COLO668 (cell line): Measurements from ENCODE around the gene TRIP13.
"Not testable (repeated sequence)": the region's sequence is repeated elsewhere in the genome, so short reads cannot be mapped to it uniquely, and the experiment has no call there.

Experiments
- DNase-seq: peaks from one replicate; lab custom pipeline; 2025; ENCODE audit not compliant: unreplicated experiment; lab: John Stamatoyannopoulos, UW

Gene TRIP13, protein sequence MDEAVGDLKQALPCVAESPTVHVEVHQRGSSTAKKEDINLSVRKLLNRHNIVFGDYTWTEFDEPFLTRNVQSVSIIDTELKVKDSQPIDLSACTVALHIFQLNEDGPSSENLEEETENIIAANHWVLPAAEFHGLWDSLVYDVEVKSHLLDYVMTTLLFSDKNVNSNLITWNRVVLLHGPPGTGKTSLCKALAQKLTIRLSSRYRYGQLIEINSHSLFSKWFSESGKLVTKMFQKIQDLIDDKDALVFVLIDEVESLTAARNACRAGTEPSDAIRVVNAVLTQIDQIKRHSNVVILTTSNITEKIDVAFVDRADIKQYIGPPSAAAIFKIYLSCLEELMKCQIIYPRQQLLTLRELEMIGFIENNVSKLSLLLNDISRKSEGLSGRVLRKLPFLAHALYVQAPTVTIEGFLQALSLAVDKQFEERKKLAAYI

DNA sequence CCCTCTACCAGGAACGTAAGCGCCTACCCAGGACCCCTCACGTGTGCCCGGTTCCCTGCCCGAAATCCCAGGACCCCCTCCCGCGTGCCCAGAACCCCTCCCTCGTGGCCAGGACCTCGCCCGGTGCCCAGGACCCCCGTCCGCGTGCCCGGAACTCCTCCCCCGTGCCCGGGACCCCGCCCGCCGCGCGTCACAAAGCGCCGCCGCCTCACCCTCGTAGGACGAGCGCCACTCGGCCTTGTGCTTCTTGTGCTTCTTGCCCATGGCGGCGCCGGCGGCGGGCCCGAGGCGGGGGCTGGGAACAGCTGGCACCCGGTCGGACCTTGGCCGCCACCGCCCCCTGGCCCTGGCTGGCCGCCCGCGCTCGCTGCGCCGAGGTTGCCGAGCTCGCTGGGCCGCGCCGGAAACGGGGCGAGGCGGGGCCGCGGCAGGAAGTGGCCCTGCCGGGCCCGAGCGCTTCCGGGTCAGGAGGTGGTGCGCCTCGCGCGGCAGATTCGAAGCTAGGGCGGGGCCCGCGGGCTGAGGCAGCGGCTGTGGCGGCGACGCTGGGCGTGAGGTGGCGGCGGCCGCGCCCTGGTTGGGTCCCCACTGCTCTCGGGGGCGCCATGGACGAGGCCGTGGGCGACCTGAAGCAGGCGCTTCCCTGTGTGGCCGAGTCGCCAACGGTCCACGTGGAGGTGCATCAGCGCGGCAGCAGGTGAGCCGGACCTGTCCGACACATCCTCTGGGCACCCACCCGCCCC lies at the start of gene TRIP13, which contains the start of gene BRD9:
Gene TRIP13 (plus strand): TSS at position 491 of the 743 bp plus-strand sequence. CDS start 115 bp downstream, at position 606.
Gene BRD9 (minus strand): TSS at position 408 of the 743 bp plus-strand sequence. CDS start 144 bp downstream, at position 264.
- DNase-seq = peak; percentile 97

DNA sequence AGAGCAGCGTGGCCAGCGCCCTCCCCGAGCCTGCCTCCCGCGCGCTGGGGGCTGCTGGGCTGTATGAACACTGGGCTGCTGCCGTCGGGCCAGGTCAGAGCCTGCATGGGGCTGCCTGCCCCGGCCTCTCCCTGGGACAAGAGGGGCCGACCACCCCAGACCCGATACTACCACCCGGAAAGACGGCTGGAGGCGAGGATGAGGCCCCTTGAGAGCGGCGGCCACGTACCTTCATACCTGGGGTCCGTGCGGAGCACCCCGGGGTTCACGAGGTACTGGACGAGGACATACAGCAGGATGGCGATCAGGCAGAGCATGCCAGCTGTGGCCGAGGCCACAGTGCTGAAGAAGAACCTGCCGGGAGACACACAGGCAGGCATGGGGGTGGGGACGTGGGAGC lies 49.3 kb upstream of the TRIP13 start:
- DNase-seq = not testable (repeated sequence)

DNA sequence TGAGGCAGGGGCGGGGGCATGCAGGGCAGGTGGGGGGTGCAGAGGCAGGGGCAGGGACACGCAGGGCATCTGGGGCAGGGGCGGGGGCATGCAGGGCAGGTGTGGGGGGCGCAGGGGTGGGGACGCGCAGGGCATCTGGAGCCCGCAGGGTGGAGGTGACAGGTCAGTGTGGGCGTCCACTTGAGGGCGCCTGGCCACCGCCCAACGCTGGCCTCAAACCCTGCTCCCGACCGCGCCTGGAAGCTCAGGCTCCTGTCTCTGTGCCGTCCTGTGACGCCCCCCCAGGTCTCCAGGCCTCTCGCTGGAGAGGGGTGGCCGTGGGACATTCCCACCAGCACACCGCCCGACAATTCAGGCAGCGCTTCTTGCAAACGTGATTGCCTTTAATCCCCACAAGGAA lies 48.8 kb upstream of the TRIP13 start:
- DNase-seq = not testable (repeated sequence)

DNA sequence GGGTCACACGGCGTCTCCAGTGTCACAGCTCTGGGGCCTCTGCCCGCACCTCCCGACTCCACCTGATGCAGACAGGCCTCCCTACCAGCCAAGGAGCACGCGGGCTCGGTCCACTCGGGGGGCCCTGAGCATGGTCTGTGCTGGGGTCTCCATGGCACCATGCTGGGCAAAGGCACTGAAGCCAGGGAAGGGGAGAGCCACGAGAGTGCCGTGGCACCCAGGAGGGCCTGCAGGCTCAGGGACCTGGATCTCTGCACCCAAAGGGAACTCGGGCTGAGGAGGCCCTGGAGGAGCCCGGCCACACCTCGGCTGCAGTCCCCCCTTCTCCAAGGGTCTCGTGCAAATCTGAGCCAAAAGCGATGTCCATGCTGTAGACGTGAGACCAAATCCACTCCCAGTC lies 48.3 kb upstream of the TRIP13 start:
- not testable (repeated sequence) for DNase-seq

DNA sequence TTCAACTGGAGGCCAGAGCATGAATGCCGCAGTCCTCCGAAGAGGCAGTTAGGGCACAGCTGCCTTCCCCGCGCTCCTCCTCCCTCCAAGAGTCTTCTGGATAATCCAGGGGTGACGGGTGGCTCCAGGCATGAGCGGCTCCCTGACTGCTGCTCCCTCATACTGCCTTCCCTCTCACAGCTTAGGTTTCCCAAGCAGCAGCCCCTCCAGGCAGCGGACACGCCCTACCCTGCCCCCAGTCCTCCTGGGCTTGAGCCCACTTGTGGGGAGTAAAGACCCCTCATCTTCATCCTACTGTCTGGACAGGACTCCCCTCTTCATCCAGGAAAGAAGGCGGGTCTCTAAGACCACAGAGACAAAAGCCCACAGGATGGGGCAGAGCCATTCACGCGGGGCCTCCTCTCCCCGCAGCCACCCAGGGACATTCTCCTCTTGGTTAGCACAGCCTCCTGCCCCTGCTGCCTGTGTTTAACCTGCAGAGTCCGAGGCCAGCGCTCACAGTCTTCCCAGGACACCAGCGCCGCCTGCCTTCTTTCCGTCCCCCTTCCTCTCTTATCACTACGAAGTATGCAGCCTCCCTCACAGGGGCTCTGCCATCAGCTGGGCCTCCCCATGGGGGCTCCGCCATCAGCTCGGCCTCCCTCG lies 47.5 kb upstream of the TRIP13 start:
- not testable (repeated sequence) for DNase-seq

DNA sequence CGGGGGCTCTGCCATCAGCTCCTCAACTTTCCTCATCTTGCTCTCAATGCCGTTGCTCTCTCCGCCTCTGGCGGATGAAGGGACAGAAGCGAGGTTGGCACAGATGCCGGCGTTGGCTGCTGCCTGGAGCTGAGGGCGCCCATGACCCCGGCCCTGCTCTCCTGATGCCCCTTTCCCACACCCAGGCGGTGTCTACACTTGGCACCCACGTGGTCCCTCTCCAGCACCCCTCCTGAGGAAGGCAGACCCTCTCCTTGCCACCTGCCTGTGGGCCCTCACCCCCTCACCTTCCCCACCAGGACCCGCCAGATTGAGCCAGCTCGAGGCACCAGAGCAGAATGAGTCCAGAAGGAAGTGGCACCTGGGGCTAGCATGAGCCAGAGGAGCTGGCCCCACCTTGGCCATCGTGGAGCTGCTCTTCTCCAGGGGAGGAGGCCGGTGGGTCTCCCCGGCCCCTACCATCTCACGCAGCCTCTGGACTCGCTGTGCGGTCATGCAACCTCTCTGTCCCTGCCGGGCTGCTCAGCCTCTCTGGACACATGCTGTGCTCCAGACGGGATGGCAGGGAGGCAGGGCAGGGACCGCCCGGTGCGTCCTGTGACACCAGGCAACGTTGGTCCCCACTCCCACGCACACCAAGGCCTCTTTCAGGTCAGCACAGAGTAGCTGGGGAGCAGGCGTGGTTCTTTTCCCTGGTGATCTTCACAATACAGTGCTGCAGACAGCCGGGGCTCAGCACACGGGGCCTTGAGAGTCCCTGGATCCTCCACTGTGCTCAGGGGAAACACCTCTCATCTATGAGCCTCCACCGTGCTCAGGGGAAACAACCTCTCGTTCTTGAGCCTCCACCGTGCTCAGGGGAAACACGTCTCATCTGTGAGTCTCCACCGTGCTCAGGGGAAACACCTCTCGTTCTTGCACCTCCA lies 46.7 kb upstream of the TRIP13 start:
- DNase-seq = not testable (repeated sequence)

DNA sequence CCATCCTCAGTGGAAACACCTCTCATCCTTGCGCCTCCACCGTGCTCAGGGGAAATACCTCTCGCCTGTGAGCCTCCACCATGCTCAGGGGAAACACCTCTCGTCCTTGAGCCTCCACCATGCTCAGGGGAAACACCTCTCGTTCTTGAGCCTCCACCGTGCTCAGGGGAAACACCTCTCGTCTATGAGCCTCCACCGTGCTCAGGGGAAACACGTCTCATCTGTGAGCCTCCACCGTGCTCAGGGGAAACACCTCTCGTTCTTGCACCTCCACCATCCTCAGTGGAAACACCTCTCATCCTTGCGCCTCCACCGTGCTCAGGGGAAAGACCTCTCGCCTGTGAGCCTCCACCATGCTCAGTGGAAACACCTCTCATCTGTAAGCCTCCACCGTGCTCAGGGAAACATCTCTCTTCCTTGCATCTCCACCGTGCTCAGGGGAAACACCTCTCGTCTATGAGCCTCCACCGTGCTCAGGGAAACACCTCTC lies 46.0 kb upstream of the TRIP13 start:
- not testable (repeated sequence) for DNase-seq

DNA sequence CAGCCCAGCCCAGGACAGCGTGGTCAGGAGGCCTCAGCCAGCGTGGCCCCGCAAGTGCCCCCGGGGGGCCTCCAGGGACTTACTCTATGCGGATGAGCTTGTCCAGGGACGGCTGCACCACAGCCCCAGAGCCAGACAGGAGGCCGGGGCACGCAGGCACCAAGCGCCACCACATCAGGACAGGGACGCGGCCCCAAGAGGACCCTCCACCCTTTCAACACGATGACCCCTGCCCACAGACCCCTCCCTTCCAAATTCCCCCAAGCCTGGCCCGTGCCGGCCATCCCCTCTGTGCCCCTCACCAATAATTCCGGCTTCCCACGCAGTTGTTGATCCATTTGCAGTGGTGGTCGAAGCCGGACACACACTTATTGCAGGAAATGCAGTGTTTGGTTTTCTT lies 45.5 kb upstream of the TRIP13 start:
- not testable (repeated sequence) for DNase-seq

DNA sequence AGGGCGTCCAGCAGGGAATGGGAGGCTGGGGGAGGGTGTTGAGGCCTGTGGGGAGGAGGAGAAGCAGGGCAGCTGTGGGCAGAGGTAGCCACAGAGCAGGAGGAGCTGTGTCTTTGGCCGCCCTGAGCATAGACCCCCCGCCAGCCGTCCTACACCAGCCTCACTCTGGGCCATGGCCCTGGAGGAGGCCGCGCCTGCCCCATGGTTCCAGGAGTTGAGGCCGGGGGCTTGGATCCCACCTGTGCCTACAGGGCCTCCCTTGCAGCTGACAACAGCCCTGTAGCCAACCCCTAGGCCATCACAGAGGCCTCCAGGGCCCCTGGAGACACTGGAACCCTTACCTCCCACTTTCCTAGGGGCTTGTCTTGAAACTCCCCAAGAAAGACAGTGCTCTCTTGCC lies 44.9 kb upstream of the TRIP13 start:
- not testable (repeated sequence) for DNase-seq

DNA sequence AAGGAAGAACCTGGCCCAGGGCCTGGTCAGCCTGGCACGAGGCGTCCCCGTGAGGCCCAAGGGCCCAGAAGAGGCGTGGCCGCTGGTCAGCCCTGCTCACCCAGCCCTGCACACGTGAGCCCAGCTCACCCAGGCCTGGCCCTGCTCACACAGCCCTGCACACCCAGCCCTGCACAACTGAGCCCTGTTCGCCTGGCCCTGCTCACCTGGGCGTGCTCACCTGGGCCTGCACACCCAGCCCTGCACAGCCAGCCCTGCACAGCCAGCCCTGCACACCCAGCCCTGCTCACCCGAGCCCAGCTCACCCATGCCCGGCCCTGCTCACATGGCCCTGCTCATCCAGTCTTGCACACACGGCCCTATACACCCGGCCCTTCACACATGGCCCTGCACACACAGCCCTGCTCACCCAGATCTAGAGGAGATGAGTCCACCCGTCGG lies 44.0 kb upstream of the TRIP13 start:
- DNase-seq = no peak

DNA sequence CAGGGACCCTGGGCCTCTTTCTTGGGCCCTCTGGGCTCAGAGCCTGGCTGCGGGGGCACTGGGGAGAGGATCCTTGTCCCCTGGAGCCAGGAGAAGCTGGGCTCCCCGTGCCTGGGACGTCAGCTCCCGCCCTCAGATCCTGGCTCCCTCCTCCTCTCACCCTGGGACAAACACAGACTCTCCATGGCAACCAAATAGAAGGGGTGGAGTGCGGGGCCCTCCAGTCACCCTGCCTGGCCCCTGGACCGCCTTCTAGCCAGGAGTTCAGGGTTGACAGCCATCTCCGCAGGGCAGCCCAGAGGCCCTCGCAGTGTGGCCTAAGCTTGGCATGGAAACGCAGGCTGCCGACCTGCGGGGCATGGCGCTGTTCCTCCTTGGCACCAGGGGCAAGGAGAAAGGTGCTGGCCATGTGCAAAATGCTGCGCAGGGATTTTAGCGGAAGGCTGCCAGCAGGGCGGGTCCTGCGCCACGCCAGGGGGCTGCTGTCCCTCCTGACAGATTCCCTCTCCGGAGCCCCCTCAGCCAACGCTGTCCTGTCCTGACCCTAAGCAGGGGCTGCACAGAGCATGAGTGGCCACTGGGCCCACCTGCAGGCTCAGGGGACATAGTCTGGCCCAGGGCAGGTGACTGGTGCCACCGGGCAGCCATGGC lies 42.9 kb upstream of the TRIP13 start:
- no peak for DNase-seq

DNA sequence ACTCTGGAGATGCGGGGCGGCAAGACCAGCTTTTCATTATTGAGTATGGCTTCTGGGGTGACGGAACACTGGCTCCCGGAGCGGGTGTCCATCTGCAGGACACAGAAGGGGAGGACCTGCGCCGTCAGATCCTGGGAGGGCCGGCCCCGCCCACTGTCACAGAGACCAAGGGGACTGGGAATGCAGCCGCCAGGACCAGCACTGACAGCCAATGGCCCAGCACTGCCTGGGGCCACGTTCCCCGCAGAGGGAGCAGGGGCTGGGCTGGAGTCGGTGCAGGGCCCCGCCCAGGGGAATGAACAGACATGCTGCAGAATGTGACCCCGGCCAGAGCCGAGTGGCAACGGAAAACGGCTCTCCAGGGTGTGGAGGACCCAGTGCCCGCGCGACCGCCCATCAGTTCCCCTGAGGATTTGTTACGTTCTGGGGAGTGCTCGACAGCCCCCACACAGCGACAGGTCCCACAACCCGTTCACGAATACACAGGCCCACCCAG lies 42.1 kb upstream of the TRIP13 start, which contains the start of gene ZDHHC11:
Gene ZDHHC11 (minus strand): TSS at position 476 of the 496 bp plus-strand sequence. CDS start 384 bp downstream, at position 92.
- peak; percentile 57 for DNase-seq

DNA sequence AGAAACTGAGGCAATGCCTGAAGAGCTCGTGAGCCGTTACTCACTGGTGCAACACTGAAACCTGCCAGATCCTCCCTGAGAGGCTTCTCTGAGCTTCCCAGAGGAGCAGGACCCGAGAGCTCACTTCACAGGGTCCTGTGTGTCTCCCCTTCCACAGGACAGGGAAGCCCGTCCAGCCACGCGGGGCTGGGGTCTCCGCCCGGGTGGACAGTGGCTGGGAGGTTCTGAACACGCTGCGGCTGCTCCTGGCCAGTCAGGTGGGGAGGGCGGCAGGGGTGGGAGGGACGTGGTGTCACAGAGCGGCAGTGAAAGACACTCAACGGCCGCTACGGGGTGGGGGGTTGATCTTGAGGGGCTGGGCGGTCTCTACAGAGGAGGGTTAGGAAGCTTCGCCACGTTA lies 41.6 kb upstream of the TRIP13 start:
- no peak for DNase-seq

DNA sequence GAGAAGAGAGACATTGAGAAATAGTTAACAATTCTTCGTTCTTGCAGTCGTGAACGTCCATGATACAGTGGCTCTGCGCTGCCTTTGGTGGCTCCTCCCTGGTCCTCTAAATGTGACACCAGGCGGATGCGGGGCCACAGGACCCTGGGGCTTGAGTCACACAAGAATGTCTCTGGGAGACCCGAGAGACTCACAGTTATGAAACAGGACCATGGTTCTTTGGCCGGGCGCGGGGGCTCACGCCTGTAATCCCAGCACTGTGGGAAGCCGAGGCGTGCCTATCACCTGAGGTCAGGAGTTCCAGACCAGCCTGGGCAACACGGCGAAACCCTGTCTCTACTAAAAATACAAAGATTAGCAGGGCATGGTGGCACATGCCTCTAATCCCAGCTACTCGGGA lies 41.1 kb upstream of the TRIP13 start:
- no peak for DNase-seq

DNA sequence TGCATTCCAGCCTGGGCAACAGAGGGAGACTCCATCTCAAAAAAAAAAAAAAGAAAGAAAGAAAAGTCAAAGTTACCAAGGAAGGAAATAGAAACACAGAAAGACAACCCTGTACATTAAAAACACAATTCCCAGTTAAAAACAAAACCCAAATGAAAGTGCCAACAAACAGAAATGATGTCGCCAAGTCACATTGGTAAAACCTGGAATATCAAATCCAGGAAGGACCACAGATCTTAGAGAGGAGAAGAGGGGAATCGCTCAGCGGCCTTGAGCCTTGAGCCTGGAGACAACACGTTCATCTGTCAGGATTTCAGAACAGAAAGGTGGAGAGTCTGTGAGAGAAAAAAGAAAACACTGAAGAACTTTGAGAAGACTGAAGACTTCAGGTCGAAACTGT lies 40.7 kb upstream of the TRIP13 start:
- no peak for DNase-seq

DNA sequence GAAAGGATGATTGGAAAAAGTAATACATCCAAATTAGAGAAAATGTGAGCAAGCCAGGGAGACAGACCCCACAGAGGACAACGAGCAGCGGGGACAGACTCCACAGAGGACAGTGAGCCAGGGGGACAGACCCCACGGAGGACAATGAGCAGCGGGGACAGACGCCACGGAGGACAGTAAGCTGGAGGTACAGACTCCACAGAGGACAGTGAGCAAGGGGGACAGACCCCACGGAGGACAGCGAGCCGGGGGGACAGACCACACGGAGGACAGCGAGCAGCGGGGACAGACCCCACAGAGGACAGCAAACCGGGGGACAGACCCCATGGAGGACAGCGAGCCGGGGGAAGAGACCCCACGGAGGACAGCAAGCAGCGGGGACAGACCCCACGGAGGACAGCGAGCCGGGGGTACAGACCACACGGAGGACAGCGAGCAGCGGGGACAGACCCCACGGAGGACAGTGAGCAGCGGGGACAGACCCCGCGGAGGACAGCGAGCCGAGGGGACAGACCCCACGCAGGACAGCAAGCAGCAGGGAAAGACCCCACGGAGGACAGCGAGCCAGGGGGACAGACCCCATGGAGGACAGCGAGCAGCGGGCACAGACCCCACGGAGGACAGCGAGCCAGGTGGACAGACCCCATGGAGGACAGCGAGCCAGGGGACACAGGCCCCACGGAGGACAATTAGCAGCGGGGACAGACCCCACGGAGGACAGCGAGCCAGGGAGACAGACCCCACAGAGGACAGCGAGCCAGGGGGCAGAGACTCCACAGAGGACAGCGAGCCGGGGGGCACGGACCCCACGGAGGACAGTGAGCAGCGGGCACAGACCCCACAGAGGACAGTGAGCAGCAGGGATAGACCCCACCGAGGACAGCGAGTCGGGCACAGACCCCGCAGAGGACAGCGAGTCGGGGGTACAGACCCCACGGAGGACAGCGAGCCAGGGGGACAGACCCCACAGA lies 40.0 kb upstream of the TRIP13 start:
- no peak for DNase-seq

DNA sequence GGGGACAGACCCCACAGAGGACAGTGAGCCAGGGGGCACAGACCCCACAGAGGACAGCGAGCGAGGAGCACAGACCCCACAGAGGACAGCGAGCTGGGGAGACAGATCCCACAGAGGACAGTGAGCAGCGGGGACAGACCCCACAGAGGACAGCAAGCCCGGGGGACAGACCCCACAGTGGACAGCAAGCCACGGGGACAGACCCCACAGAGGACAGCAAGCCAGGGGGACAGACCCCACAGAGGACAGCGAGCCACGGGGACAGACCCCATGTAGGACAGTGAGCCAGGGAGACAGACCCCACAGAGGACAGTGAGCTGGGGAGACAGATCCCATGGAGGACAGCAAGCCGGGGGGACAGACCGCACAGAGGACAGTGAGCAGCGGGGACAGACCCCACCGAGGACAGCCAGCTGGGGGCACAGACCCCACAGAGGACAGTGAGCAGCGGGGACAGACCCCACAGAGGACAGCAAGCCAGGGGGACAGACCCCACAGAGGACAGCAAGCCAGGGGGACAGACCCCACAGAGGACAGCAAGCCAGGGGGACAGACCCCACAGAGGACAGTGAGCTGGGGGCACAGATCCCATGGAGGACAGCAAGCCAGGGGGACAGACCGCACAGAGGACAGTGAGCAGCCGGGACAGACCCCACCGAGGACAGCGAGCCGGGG lies 39.1 kb upstream of the TRIP13 start:
- DNase-seq = not testable (repeated sequence)

DNA sequence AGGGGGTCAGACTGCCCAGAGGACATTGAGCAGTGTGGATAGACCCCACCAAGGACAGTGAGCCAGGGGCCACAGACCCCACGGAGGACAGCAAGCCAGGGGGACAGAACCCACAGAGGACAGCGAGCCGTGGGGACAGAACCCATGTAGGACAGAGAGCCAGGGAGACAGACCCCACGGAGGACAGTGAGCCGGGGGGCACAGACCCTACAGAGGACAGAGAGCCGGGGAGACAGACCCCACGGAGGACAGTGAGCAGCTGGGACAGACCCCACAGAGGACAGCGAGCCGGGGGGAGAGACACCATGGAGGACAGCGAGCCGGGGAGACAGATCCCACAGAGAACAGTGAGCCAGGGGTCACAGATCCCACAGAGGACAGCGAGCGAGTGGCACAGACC lies 38.5 kb upstream of the TRIP13 start:
- no peak for DNase-seq
